ENCODE measurements around the gene FDCSP.

The FDCSP gene

DNA sequence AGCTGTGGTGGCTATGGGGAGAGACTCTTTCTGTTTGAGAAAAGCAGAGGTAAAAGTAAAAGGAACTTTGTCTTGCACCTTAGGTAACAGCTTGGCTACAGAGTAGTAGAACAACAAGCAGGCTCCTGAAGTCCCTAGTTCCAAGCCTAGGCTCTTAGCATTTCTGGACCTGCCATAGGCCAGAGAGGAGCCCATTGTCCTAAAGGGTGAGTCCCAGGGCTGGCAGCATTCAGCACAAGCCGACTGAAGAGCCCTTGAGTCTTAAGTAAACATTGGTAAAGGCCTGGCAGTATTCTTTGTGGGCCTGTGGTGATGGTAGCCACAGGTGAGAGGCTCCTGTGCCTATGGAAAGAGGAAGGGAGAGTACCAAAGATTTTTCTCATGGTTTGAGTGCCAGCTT is 54.6 kb downstream of the FDCSP start:
- no peak for TF ChIP-seq CTCF (IDR thresholded peaks at IDR 0.05; ENCODE audit: borderline replicate concordance, insufficient read depth, low read depth, low read length)
- H3K4me3 ChIP-seq (ENCODE audit: low read depth, low read length): no peak overlapping the region
